GM23338 (cell line): ENCODE measurements around the gene HIPK1. TPM values are rescaled to one million over a fixed set of nuclear protein-coding genes. Genes with fewer than 3 reads are reported as not detected.

Experiments used
- ATAC-seq: fragments of 200-7000 bp; cut with Tn5 transposase; 3 replicates; pipeline ENCODE4 v1.9.1; 2020
- DNase-seq: peaks from one replicate; pipeline ENCODE4 v3.0.0-alpha.2; 2015; ENCODE audit warnings: low spot score
- H2AFZ ChIP-seq: fragments of 200-600 bp; sonication (generic); 2 replicates; pipeline ENCODE4 v1.8.0; 2016; ENCODE audit warnings: antibody characterized with exemption, mild to moderate bottlenecking, moderate library complexity
- H3F3A ChIP-seq: fragments of 200-600 bp; sonication (generic); replicated peaks from 2 replicates; pipeline ENCODE4 v1.8.0; 2017; ENCODE audit warnings: antibody characterized with exemption, mixed run types, low read depth
- H3K27ac ChIP-seq: fragments of 200-600 bp; sonication (generic); 2 replicates; pipeline ENCODE4 v1.6.1; 2016; ENCODE audit warnings: low read depth
- H3K27me3 ChIP-seq: fragments of 200-600 bp; sonication (generic); 2 replicates; pipeline ENCODE4 v1.8.0; 2016; ENCODE audit warnings: mild to moderate bottlenecking, mixed run types, moderate library complexity; ENCODE audit not compliant: insufficient read depth
- H3K36me3 ChIP-seq: fragments of 200-600 bp; sonication (generic); 2 replicates; pipeline ENCODE4 v1.8.0; 2016; ENCODE audit warnings: mild to moderate bottlenecking; ENCODE audit not compliant: insufficient read depth
- H3K4me1 ChIP-seq: fragments of 200-600 bp; sonication (generic); 2 replicates; pipeline ENCODE4 v1.8.0; 2016; ENCODE audit warnings: mild to moderate bottlenecking, moderate library complexity; ENCODE audit not compliant: insufficient read depth
- H3K4me2 ChIP-seq: fragments of 200-600 bp; sonication (generic); 2 replicates; pipeline ENCODE4 v1.7.1; 2017; ENCODE audit warnings: mixed run types
- H3K4me3 ChIP-seq: fragments of 200-600 bp; sonication (generic); 2 replicates; pipeline ENCODE4 v1.6.1; 2016; ENCODE audit warnings: mixed run types
- H3K79me2 ChIP-seq: fragments of 200-600 bp; sonication (generic); replicated peaks from 2 replicates; pipeline ENCODE4 v1.8.0; 2017; ENCODE audit warnings: mild to moderate bottlenecking; ENCODE audit not compliant: insufficient read depth
- H3K9me2 ChIP-seq: fragments of 200-600 bp; sonication (generic); 2 replicates; pipeline ENCODE4 v1.8.0; 2017; ENCODE audit not compliant: insufficient read depth
- H4K20me1 ChIP-seq: fragments of 200-600 bp; sonication (generic); replicated peaks from 2 replicates; pipeline ENCODE4 v1.8.0; 2017; ENCODE audit warnings: mild to moderate bottlenecking; ENCODE audit not compliant: insufficient read depth
- H3K27ac Mint-ChIP-seq: 2 replicates; pipeline ENCODE4 v1.8.0; 2020; ENCODE audit warnings: inconsistent platforms, mild to moderate bottlenecking, moderate library complexity, mixed read lengths
- H3K27me3 Mint-ChIP-seq: 3 replicates; pipeline ENCODE4 v1.8.0; 2022; ENCODE audit warnings: low read depth, mild to moderate bottlenecking, moderate library complexity, mixed read lengths, inconsistent platforms; ENCODE audit not compliant: insufficient read depth, poor library complexity
- H3K36me3 Mint-ChIP-seq: 3 replicates; pipeline ENCODE4 v1.8.0; 2021; ENCODE audit warnings: low read depth, mild to moderate bottlenecking, inconsistent platforms, moderate library complexity, mixed read lengths
- H3K4me1 Mint-ChIP-seq: 3 replicates; pipeline ENCODE4 v1.8.0; 2020; ENCODE audit warnings: mild to moderate bottlenecking, inconsistent platforms, mixed read lengths
- H3K4me3 Mint-ChIP-seq: 3 replicates; pipeline ENCODE4 v1.8.0; 2021; ENCODE audit warnings: moderate library complexity, mild to moderate bottlenecking, inconsistent platforms, mixed read lengths
- H3K9me3 Mint-ChIP-seq: 3 replicates; pipeline ENCODE4 v1.8.0; 2020; ENCODE audit warnings: moderate library complexity, mild to moderate bottlenecking, inconsistent platforms, mixed read lengths
- CREB1 ChIP-seq: fragments of 250-450 bp; sonication (Bioruptor Pico); IDR thresholded peaks from 2 replicates; pipeline ENCODE4 v1.5.0; 2020; ENCODE audit warnings: low read depth, mild to moderate bottlenecking, moderate library complexity
- CTCF ChIP-seq, 2 experiments: fragments of 200-600 bp in 1 of 2; sonication (generic) in 1 of 2; conservative IDR thresholded peaks; 2 replicates each; pipeline versions ENCODE4 v1.5.1 to v1.6.1; 2016 to 2017; ENCODE audit warnings: antibody characterized with exemption in 2 of 2, low read depth in 2 of 2, mild to moderate bottlenecking in 2 of 2, moderate library complexity in 1 of 2
- ETS1 ChIP-seq: IDR thresholded peaks from 2 replicates; pipeline ENCODE4 v1.6.1; 2016; ENCODE audit warnings: antibody characterized with exemption
- EZH2 ChIP-seq: fragments of 200-600 bp; sonication (generic); IDR thresholded peaks from one replicate; pipeline ENCODE4 v1.8.0; 2017; ENCODE audit warnings: antibody characterized with exemption, mild to moderate bottlenecking, low read depth; ENCODE audit not compliant: unreplicated experiment
- JUNB ChIP-seq: IDR thresholded peaks from one replicate; pipeline ENCODE4 v1.6.1; 2016; ENCODE audit warnings: antibody characterized with exemption; ENCODE audit not compliant: unreplicated experiment
- POLR2AphosphoS5 ChIP-seq: IDR thresholded peaks from 2 replicates; pipeline ENCODE4 v1.6.1; 2016; ENCODE audit warnings: antibody characterized with exemption, low read depth
- REST ChIP-seq: IDR thresholded peaks from one replicate; pipeline ENCODE4 v1.6.1; 2018; ENCODE audit warnings: antibody characterized with exemption; ENCODE audit not compliant: unreplicated experiment
- STAT1 ChIP-seq: IDR thresholded peaks from one replicate; pipeline ENCODE4 v1.6.1; 2016; ENCODE audit warnings: antibody characterized with exemption; ENCODE audit not compliant: unreplicated experiment
- ZNF114 ChIP-seq: fragments of 250-450 bp; sonication (Bioruptor Pico); IDR thresholded peaks from 2 replicates; pipeline ENCODE4 v1.5.0; 2020; ENCODE audit warnings: mild to moderate bottlenecking, moderate library complexity
- ZNF331 ChIP-seq: fragments of 250-450 bp; sonication (Bioruptor Pico); IDR thresholded peaks from 2 replicates; pipeline ENCODE4 v1.5.0; 2020; ENCODE audit warnings: low read depth, mild to moderate bottlenecking, moderate library complexity
- polyA plus RNA-seq: library from polyadenylated mRNA; unstranded; fragments of >200 nt; fragmentation: Nextera tagmentation; extraction: Ambion mirVana; gene quantifications from 2 replicates; pipeline ENCODE4 v1.2.1, GENCODE V29; 2016
- total RNA-seq: library from RNA; depleted of rRNA; stranded (reverse); fragments of >200 nt; shearing (Covaris generic); gene quantifications from 2 replicates; pipeline ENCODE4 v1.2.3, GENCODE V29; 2014

The HIPK1 gene
- total and polyA plus RNA-seq, 2 experiments from 2014 or later, result 14.3 to 47.5 TPM

- H3K79me2 ChIP-seq, result no peaks in the 10 kb centered on the region
- ATAC-seq (no peak), DNase-seq (no peak)
- TF ChIP-seq CTCF (conservative IDR thresholded peaks at IDR 0.05; ENCODE audit: low read depth in 2 of 2), result no peak
- no peak for TF ChIP-seq ZNF331 (CRISPR knock-in tag)
- no peaks in the 10 kb centered on the region for H3K4me1 Mint-ChIP-seq
- no peaks in the 10 kb centered on the region for H3K27me3 ChIP-seq
- no peaks in the 10 kb centered on the region for H3K27me3 Mint-ChIP-seq
- H3K4me2 ChIP-seq, result no peak within 1 kb of the TSS
- H3K9me3 Mint-ChIP-seq, result no peaks in the 10 kb centered on the region
- 0 out of 2 replicates have a peak within 1 kb of the TSS, but pooled peaks have one; percentile 11 for H2AFZ ChIP-seq
- no peaks in the 10 kb centered on the region for H3K9me2 ChIP-seq
- H3K36me3 ChIP-seq, result no peaks in the 10 kb centered on the region
- H4K20me1 ChIP-seq, result no peaks in the 10 kb centered on the region
- no peak within 1 kb of the TSS for H3K27ac ChIP-seq
- H3K27ac Mint-ChIP-seq, result no peak within 1 kb of the TSS
- H3K4me3 ChIP-seq, result no peak within 1 kb of the TSS
- H3K4me3 Mint-ChIP-seq, result no peak within 1 kb of the TSS
- no peaks in the 10 kb centered on the region for H3K36me3 Mint-ChIP-seq
- no peaks in the 10 kb centered on the region for H3F3A ChIP-seq
- H3K4me1 ChIP-seq, result no peaks in the 10 kb centered on the region
Observed at GRCh38 chr1:113887402-113888175, 41.5 kb upstream of the HIPK1 start, which contains the start of gene BCL2L15. BCL2L15 (minus strand) TSS chr1:113887581; CDS start chr1:113887375, 206 bp downstream.

GRCh38 chr1:113890816-113891215 lies 38.3 kb upstream of the HIPK1 start:
- no peaks in the 10 kb centered on the region for H3K9me2 ChIP-seq
- no peaks in the 10 kb centered on the region for H3K4me1 ChIP-seq
- no peak for ATAC-seq
- H3K27me3 ChIP-seq, result no peaks in the 10 kb centered on the region
- H3K27ac ChIP-seq, result no peak overlapping the region
- Mint-ChIP-seq H3K27ac (no peak overlapping the region), H3K27me3 (no peaks in the 10 kb centered on the region), H3K9me3 (no peaks in the 10 kb centered on the region), H3K4me3 (no peak overlapping the region), H3K4me1 (no peaks in the 10 kb centered on the region), H3K36me3 (no peaks in the 10 kb centered on the region)
- H3F3A ChIP-seq, result no peaks in the 10 kb centered on the region
- no peak overlapping the region for H3K4me3 ChIP-seq
- no peaks in the 10 kb centered on the region for H4K20me1 ChIP-seq
- no peak for DNase-seq
- H3K4me2 ChIP-seq, result no peak overlapping the region
- no peak overlapping the region for H2AFZ ChIP-seq
- H3K36me3 ChIP-seq, result no peaks in the 10 kb centered on the region
- no peaks in the 10 kb centered on the region for H3K79me2 ChIP-seq
- TF ChIP-seq POLR2AphosphoS5 (no peak), ZNF331 (CRISPR knock-in tag) (no peak), CREB1 (CRISPR knock-in tag) (no peak), ZNF114 (no peak), JUNB (no peak), EZH2 (no peak), ETS1 (no peak), CTCF (conservative IDR thresholded peaks at IDR 0.05; ENCODE audit: low read depth in 2 of 2) (no peak), STAT1 (no peak), REST (no peak)
